ENCODE results near the gene AMPD3. TPM values are rescaled to one million over a fixed set of nuclear protein-coding genes. Genes with fewer than 3 reads are reported as not detected.

The AMPD3 gene
- polyA plus RNA-seq, 1 experiment, result 11.1 TPM

GRCh38 chr11:10514202-10514601, 59.1 kb downstream of the AMPD3 start:
- Histone ChIP-seq H3K27me3 (ENCODE audit: control insufficient read depth, insufficient read depth, low read length) (no peaks in the 10 kb centered on the region), H3K36me3 (ENCODE audit: control insufficient read depth, insufficient read depth, low read length) (peaks cover 3% of the 10 kb centered on the region; the same call in 1 of the 2 replicates), H3K4me3 (ENCODE audit: low read depth, low read length) (no peak overlapping the region)
- DNase-seq (ENCODE audit: low read depth), result no peak
- ChIA-PET POLR2A (no interaction called here), CTCF (interaction anchor here (0.7 to 3.2 kb wide), 9 partner anchors 19 to 221 kb away, joined by 3 to 12 read pairs (median 3); partner anchors contain the start of gene RNF141)
- TF ChIP-seq CTCF (IDR thresholded peaks at IDR 0.05; ENCODE audit: insufficient read depth, low read depth, low read length), result peak; percentile 22; the same call in 1 of the 2 replicates

- no peak for DNase-seq (ENCODE audit: low read depth)
- CTCF ChIA-PET, result interaction anchor here (0.7 to 1.4 kb wide), 6 partner anchors 26 to 141 kb away, joined by 3 to 5 read pairs (median 4); partner anchors contain the start of gene RNF141
- POLR2A ChIA-PET, result no interaction called here
- TF ChIP-seq CTCF (IDR thresholded peaks at IDR 0.05; ENCODE audit: insufficient read depth, low read depth, low read length), result no peak
- H3K4me3 ChIP-seq (ENCODE audit: low read depth, low read length), result no peak overlapping the region
- no peaks in the 10 kb centered on the region for H3K27me3 ChIP-seq (ENCODE audit: control insufficient read depth, insufficient read depth, low read length)
- peaks cover 3% of the 10 kb centered on the region; the same call in 1 of the 2 replicates for H3K36me3 ChIP-seq (ENCODE audit: control insufficient read depth, insufficient read depth, low read length)
These were observed 59.6 kb downstream of the AMPD3 start for GRCh38 chr11:10514709-10515108.

GRCh38 chr11:10515418-10515817, 60.4 kb downstream of the AMPD3 start:
- CTCF ChIA-PET, result interaction anchor here (1.3 kb wide), 1 partner anchor 129 kb away, joined by 3 read pairs; no protein-coding TSS in a partner anchor
- no peak for TF ChIP-seq CTCF (IDR thresholded peaks at IDR 0.05; ENCODE audit: insufficient read depth, low read depth, low read length)

GRCh38 chr11:10518123-10518522, 63.1 kb downstream of the AMPD3 start:
- no peak for DNase-seq (ENCODE audit: low read depth)
- no peak for TF ChIP-seq CTCF (IDR thresholded peaks at IDR 0.05; ENCODE audit: insufficient read depth, low read depth, low read length)
- POLR2A ChIA-PET, result no interaction called here
- peaks cover 4% of the 10 kb centered on the region for H3K36me3 ChIP-seq (ENCODE audit: control insufficient read depth, insufficient read depth, low read length)
- CTCF ChIA-PET, result interaction anchor here (0.8 to 2.1 kb wide), 4 partner anchors 15 to 137 kb away, joined by 3 to 5 read pairs (median 4); no protein-coding TSS in a partner anchor
- H3K4me3 ChIP-seq (ENCODE audit: low read depth, low read length), result no peak overlapping the region
- H3K27me3 ChIP-seq (ENCODE audit: control insufficient read depth, insufficient read depth, low read length), result no peaks in the 10 kb centered on the region

More at GRCh38 chr11:10515418-10515817, 60.4 kb downstream of the AMPD3 start:
- Histone ChIP-seq H3K36me3 (ENCODE audit: control insufficient read depth, insufficient read depth, low read length) (peaks cover 3% of the 10 kb centered on the region; the same call in 1 of the 2 replicates), H3K4me3 (ENCODE audit: low read depth, low read length) (no peak overlapping the region), H3K27me3 (ENCODE audit: control insufficient read depth, insufficient read depth, low read length) (no peaks in the 10 kb centered on the region)
- POLR2A ChIA-PET, result no interaction called here
- no peak for DNase-seq (ENCODE audit: low read depth)

- no peak for DNase-seq (ENCODE audit: low read depth)
- H3K4me3 ChIP-seq (ENCODE audit: low read depth, low read length), result no peak overlapping the region
- no peaks in the 10 kb centered on the region for H3K27me3 ChIP-seq (ENCODE audit: control insufficient read depth, insufficient read depth, low read length)
- ChIA-PET POLR2A (no interaction called here), CTCF (interaction anchor here (0.6 to 2.1 kb wide), 6 partner anchors 14 to 136 kb away, joined by 3 to 5 read pairs (median 3); no protein-coding TSS in a partner anchor)
- H3K36me3 ChIP-seq (ENCODE audit: control insufficient read depth, insufficient read depth, low read length), result peaks cover 4% of the 10 kb centered on the region
- no peak for TF ChIP-seq CTCF (IDR thresholded peaks at IDR 0.05; ENCODE audit: insufficient read depth, low read depth, low read length)
These were observed 63.8 kb downstream of the AMPD3 start for GRCh38 chr11:10518891-10519290.
